Lower leg skin (tissue), 4 donors: ENCODE results near the gene TRAM2. TPM values are rescaled to one million over a fixed set of nuclear protein-coding genes. Genes with fewer than 3 reads are reported as not detected.

Experiments
- DNase-seq, 2 donors: peaks; one replicate each; pipeline ENCODE4 v3.0.0-alpha.2; 2019; ENCODE audit warnings: low spot score in 2 of 2
- H3K4me3 ChIP-seq: fragments of 200-600 bp; sonication (generic); 2 replicates; pipeline ENCODE4 v1.5.1; 2017; ENCODE audit warnings: mild to moderate bottlenecking, low read depth; ENCODE audit not compliant: poor library complexity, severe bottlenecking
- POLR2A ChIP-seq, 2 donors: fragments of 450-650 bp; IDR thresholded peaks; one replicate each; pipeline ENCODE4 v1.6.1; 2016 to 2017; ENCODE audit warnings: antibody characterized with exemption in 2 of 2, mild to moderate bottlenecking in 1 of 2, moderate library complexity in 1 of 2
- WGBS, 2 donors: methylation state at CpG; one replicate each; pipeline ENCODE4 v1.1.5; 2018; 5-methylcytosine and 5-hydroxymethylcytosine counted together
- intact Hi-C: fragments of 100-400 bp; cut with DNase I; formaldehyde crosslinking; loops from one replicate; pipeline ENCODE4 v1.15.0; 2023; ENCODE audit warnings: low total_unique reads
- total RNA-seq, 4 donors: library from RNA; depleted of rRNA; stranded (reverse); fragments of >200 nt; gene quantifications; one replicate each; pipeline ENCODE4 v1.1.0, GENCODE V29; 2016
- TF ChIP-seq, protein P1 (sequence below), 3 donors: fragments of 450-650 bp; IDR thresholded peaks; one replicate each; pipeline ENCODE4 v1.5.1; 2016; ENCODE audit warnings: antibody characterized with exemption in 3 of 3, mild to moderate bottlenecking in 3 of 3, moderate library complexity in 2 of 3

The TRAM2 gene
- total RNA-seq, 4 donors from 2014 or later = 3.7 to 11.5 (median 7.0) TPM

- no peak overlapping the region for H3K4me3 ChIP-seq
- TF ChIP-seq POLR2A (IDR thresholded peaks at IDR 0.05) = no peak
- TF ChIP-seq, protein P1, sequence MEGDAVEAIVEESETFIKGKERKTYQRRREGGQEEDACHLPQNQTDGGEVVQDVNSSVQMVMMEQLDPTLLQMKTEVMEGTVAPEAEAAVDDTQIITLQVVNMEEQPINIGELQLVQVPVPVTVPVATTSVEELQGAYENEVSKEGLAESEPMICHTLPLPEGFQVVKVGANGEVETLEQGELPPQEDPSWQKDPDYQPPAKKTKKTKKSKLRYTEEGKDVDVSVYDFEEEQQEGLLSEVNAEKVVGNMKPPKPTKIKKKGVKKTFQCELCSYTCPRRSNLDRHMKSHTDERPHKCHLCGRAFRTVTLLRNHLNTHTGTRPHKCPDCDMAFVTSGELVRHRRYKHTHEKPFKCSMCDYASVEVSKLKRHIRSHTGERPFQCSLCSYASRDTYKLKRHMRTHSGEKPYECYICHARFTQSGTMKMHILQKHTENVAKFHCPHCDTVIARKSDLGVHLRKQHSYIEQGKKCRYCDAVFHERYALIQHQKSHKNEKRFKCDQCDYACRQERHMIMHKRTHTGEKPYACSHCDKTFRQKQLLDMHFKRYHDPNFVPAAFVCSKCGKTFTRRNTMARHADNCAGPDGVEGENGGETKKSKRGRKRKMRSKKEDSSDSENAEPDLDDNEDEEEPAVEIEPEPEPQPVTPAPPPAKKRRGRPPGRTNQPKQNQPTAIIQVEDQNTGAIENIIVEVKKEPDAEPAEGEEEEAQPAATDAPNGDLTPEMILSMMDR (IDR thresholded peaks at IDR 0.05) = no peak
- no peak for DNase-seq
- intact Hi-C loops = no loop called here
- 93 to 99% methylated on average over 5 of the region's 5 CpGs for WGBS, 2 donors
Observed at GRCh38 chr6:52548999-52549398, 27.9 kb downstream of the TRAM2 start.

- no peak overlapping the region for H3K4me3 ChIP-seq
- TF ChIP-seq, protein P1 (IDR thresholded peaks at IDR 0.05) = no peak
- no peak for TF ChIP-seq POLR2A (IDR thresholded peaks at IDR 0.05)
- no peak for DNase-seq
- intact Hi-C loops = no loop called here
- 69 to 73% methylated on average over 7 of the region's 7 CpGs for WGBS, 2 donors
Observed at GRCh38 chr6:52548353-52548713, 28.5 kb downstream of the TRAM2 start.

DNA sequence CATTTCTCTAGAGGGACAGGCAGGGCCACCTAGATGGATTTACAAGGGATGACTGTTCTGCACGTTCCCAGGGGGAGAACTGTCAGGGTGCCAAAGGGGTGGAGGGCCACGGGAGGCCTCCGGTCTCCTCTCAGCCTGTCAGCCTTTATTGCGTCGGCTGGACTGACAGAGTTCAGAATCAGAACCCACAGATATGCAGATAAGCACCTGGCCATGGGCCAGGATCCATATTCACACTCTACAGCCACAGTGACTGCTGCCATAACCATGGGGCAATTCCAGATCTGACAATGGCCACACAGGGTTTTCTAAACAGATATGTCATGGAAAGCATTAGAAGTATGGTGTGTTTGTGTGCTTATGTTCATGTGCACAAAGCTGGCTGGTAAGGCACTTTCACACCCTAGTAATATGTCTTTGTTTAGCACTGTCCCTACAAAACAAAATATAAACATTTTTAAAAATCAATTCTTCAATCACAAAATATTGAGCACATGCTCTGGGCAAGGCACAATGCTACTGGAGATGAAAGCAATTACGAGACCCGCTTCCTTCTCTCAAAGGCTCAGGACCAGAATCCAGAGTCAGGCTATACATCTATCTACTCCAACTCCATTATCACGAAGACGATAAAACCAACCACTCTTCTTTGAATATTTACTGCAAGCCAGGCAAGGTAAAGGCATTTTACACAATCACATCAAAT, 29.1 kb downstream of the TRAM2 start:
- H3K4me3 ChIP-seq = no peak overlapping the region
- TF ChIP-seq, protein P1 (IDR thresholded peaks at IDR 0.05) = no peak
- no peak for TF ChIP-seq POLR2A (IDR thresholded peaks at IDR 0.05)
- peak in 1 of 2 donors; percentile 82 for DNase-seq
- WGBS, 2 donors = 58 to 72% methylated on average over 9 of the region's 9 CpGs
- intact Hi-C loops = no loop called here

- DNase-seq = peak in 1 of 2 donors; percentile 29
- TF ChIP-seq, protein P1 (IDR thresholded peaks at IDR 0.05) = no peak
- no peak for TF ChIP-seq POLR2A (IDR thresholded peaks at IDR 0.05)
- H3K4me3 ChIP-seq = no peak overlapping the region
- 91 to 94% methylated on average over 3 of the region's 3 CpGs for WGBS, 2 donors
- intact Hi-C loops = no loop called here
Observed at GRCh38 chr6:52546678-52547077, 30.2 kb downstream of the TRAM2 start.

GRCh38 chr6:52546192-52546591, 30.7 kb downstream of the TRAM2 start:
- H3K4me3 ChIP-seq = no peak overlapping the region
- TF ChIP-seq POLR2A (IDR thresholded peaks at IDR 0.05) = no peak
- TF ChIP-seq, protein P1 (IDR thresholded peaks at IDR 0.05) = no peak
- intact Hi-C loops = no loop called here
- DNase-seq = peak in 1 of 2 donors; percentile 34
- WGBS, 2 donors = 95 to 96% methylated on average over 1 of the region's 1 CpG
